Natural killer cell treated with Interleukin-12 subunit alpha and Interleukin-12 subunit beta and Interleukin-15 and Interleukin-18, amount 100 ng/mL, for 72 hours (primary cell): ENCODE measurements around the gene FAM76B. TPM values are rescaled to one million over a fixed set of nuclear protein-coding genes. Genes with fewer than 3 reads are reported as not detected.

Source experiments
- ATAC-seq, 2 donors: fragments of 150-1000 bp; cut with Tn5 transposase in 1 of 2; sonication (Bioruptor Pico), chemical (Tn5 transposase) in 1 of 2; 2 replicates each; pipeline ENCODE4 v1.10.0; 2021
- DNase-seq: peaks from one replicate; pipeline ENCODE4 v3.0.0; 2022; ENCODE audit warnings: low spot score
- H3K27ac Mint-ChIP-seq, 2 donors: 1 replicate in 1 of 2; 2 replicates in 1 of 2; pipeline ENCODE4 v1.8.0; 2022; ENCODE audit warnings: mixed read lengths in 2 of 2, mild to moderate bottlenecking in 1 of 2, moderate library complexity in 1 of 2
- H3K27me3 Mint-ChIP-seq, 2 donors: 1 replicate in 1 of 2; 2 replicates in 1 of 2; pipeline ENCODE4 v1.8.0; 2022; ENCODE audit warnings: mixed read lengths in 2 of 2
- H3K36me3 Mint-ChIP-seq: one replicate; pipeline ENCODE4 v1.8.0; 2022; ENCODE audit warnings: mixed read lengths
- H3K4me1 Mint-ChIP-seq, 2 donors: 1 replicate in 1 of 2; 2 replicates in 1 of 2; pipeline ENCODE4 v1.8.0; 2022; ENCODE audit warnings: low read depth in 2 of 2, mixed read lengths in 2 of 2, mild to moderate bottlenecking in 1 of 2
- H3K4me3 Mint-ChIP-seq: one replicate; pipeline ENCODE4 v1.8.0; 2022; ENCODE audit warnings: mixed read lengths
- H3K9me3 Mint-ChIP-seq: 2 replicates; pipeline ENCODE4 v1.8.0; 2022; ENCODE audit warnings: mixed read lengths
- total RNA-seq, 2 donors: library from RNA; stranded (reverse); gene quantifications; one replicate each; pipeline ENCODE4 v1.2.3, GENCODE V29; 2022

Gene FAM76B
- total RNA-seq, 2 donors from 2014 or later, result 34.6 to 35.3 TPM

- H3K27ac Mint-ChIP-seq, result no peak overlapping the region
- H3K4me1 Mint-ChIP-seq, result peaks cover 5 to 15% of the 10 kb centered on the region in 2 donors
- ATAC-seq (no peak), DNase-seq (no peak)
- no peaks in the 10 kb centered on the region for H3K27me3 Mint-ChIP-seq
- H3K4me3 Mint-ChIP-seq, result no peak overlapping the region
- H3K9me3 Mint-ChIP-seq, result no peaks in the 10 kb centered on the region
- H3K36me3 Mint-ChIP-seq, result peaks cover 44% of the 10 kb centered on the region
Measured at GRCh38 chr11:95780544-95780943, 9.0 kb downstream of the FAM76B start.

GRCh38 chr11:95778699-95779098 is 10.9 kb downstream of the FAM76B start:
- ATAC-seq (no peak), DNase-seq (no peak)
- Mint-ChIP-seq H3K9me3 (no peaks in the 10 kb centered on the region), H3K4me1 (peaks cover under 1 to 8% of the 10 kb centered on the region in 2 donors), H3K4me3 (no peak overlapping the region), H3K27me3 (no peaks in the 10 kb centered on the region), H3K27ac (no peak overlapping the region), H3K36me3 (peaks cover 43% of the 10 kb centered on the region)

GRCh38 chr11:95776859-95777258 is 12.7 kb downstream of the FAM76B start:
- Mint-ChIP-seq H3K4me1 (peaks cover 0 to 6% of the 10 kb centered on the region in 2 donors), H3K9me3 (no peaks in the 10 kb centered on the region), H3K4me3 (no peak overlapping the region), H3K27ac (no peak overlapping the region), H3K36me3 (peaks cover 34% of the 10 kb centered on the region), H3K27me3 (no peaks in the 10 kb centered on the region)
- ATAC-seq, result no peak
- DNase-seq, result no peak

GRCh38 chr11:95768521-95768920 is 21.1 kb downstream of the FAM76B start:
- peaks cover 0 to 3% of the 10 kb centered on the region in 2 donors for H3K4me1 Mint-ChIP-seq
- H3K4me3 Mint-ChIP-seq, result no peak overlapping the region
- H3K36me3 Mint-ChIP-seq, result peaks cover 1% of the 10 kb centered on the region
- H3K27ac Mint-ChIP-seq, result no peak overlapping the region
- no peaks in the 10 kb centered on the region for H3K27me3 Mint-ChIP-seq
- DNase-seq (no peak), ATAC-seq (no peak)
- H3K9me3 Mint-ChIP-seq, result no peaks in the 10 kb centered on the region

GRCh38 chr11:95767498-95767897 is 22.1 kb downstream of the FAM76B start:
- Mint-ChIP-seq H3K27me3 (no peaks in the 10 kb centered on the region), H3K4me1 (no peaks in the 10 kb centered on the region), H3K4me3 (no peak overlapping the region), H3K36me3 (no peaks in the 10 kb centered on the region), H3K9me3 (no peaks in the 10 kb centered on the region), H3K27ac (no peak overlapping the region)
- DNase-seq, result no peak
- ATAC-seq, result no peak

GRCh38 chr11:95766701-95767100 is 22.9 kb downstream of the FAM76B start:
- H3K4me1 Mint-ChIP-seq, result no peaks in the 10 kb centered on the region
- ATAC-seq, result no peak
- H3K27me3 Mint-ChIP-seq, result peaks cover 0 to 3% of the 10 kb centered on the region in 2 donors
- H3K9me3 Mint-ChIP-seq, result no peaks in the 10 kb centered on the region
- H3K27ac Mint-ChIP-seq, result no peak overlapping the region
- no peaks in the 10 kb centered on the region for H3K36me3 Mint-ChIP-seq
- no peak for DNase-seq
- H3K4me3 Mint-ChIP-seq, result no peak overlapping the region

GRCh38 chr11:95764267-95764898 is 25.2 kb downstream of the FAM76B start:
- Mint-ChIP-seq H3K4me3 (no peak overlapping the region), H3K9me3 (no peaks in the 10 kb centered on the region), H3K27ac (no peak overlapping the region), H3K27me3 (peaks cover 8 to 10% of the 10 kb centered on the region in 2 donors), H3K4me1 (no peaks in the 10 kb centered on the region), H3K36me3 (no peaks in the 10 kb centered on the region)
- DNase-seq (no peak), ATAC-seq (peak in 1 of 2 donors; percentile 52)

- Mint-ChIP-seq H3K4me3 (no peak overlapping the region), H3K27ac (no peak overlapping the region), H3K36me3 (no peaks in the 10 kb centered on the region), H3K4me1 (no peaks in the 10 kb centered on the region), H3K9me3 (no peaks in the 10 kb centered on the region), H3K27me3 (peaks cover 14% of the 10 kb centered on the region in 2 donors)
- no peak for ATAC-seq
- DNase-seq, result no peak
Measured at GRCh38 chr11:95762534-95762933, 27.0 kb downstream of the FAM76B start.

- Mint-ChIP-seq H3K4me3 (no peak overlapping the region), H3K36me3 (no peaks in the 10 kb centered on the region), H3K9me3 (no peaks in the 10 kb centered on the region), H3K27ac (no peak overlapping the region), H3K4me1 (no peaks in the 10 kb centered on the region), H3K27me3 (peaks cover 14% of the 10 kb centered on the region in 2 donors)
- DNase-seq (no peak), ATAC-seq (no peak)
Measured at GRCh38 chr11:95760941-95761340, 28.6 kb downstream of the FAM76B start.

- ATAC-seq (no peak), DNase-seq (no peak)
- no peak overlapping the region for H3K27ac Mint-ChIP-seq
- H3K4me1 Mint-ChIP-seq, result no peaks in the 10 kb centered on the region
- H3K4me3 Mint-ChIP-seq, result no peak overlapping the region
- no peaks in the 10 kb centered on the region for H3K9me3 Mint-ChIP-seq
- no peaks in the 10 kb centered on the region for H3K36me3 Mint-ChIP-seq
- peaks cover 22 to 39% of the 10 kb centered on the region in 2 donors for H3K27me3 Mint-ChIP-seq
Measured at GRCh38 chr11:95751515-95751914, 38.1 kb downstream of the FAM76B start.

GRCh38 chr11:95750101-95750500 is 39.5 kb downstream of the FAM76B start:
- ATAC-seq (no peak), DNase-seq (no peak)
- no peak overlapping the region for H3K27ac Mint-ChIP-seq
- H3K9me3 Mint-ChIP-seq, result no peaks in the 10 kb centered on the region
- H3K27me3 Mint-ChIP-seq, result peaks cover 24 to 50% of the 10 kb centered on the region in 2 donors
- H3K36me3 Mint-ChIP-seq, result no peaks in the 10 kb centered on the region
- no peak overlapping the region for H3K4me3 Mint-ChIP-seq
- no peaks in the 10 kb centered on the region for H3K4me1 Mint-ChIP-seq

- peaks cover 0 to 4% of the 10 kb centered on the region in 2 donors for H3K4me1 Mint-ChIP-seq
- no peaks in the 10 kb centered on the region for H3K9me3 Mint-ChIP-seq
- H3K27ac Mint-ChIP-seq, result no peak overlapping the region
- H3K4me3 Mint-ChIP-seq, result no peak overlapping the region
- peaks cover 7 to 11% of the 10 kb centered on the region in 2 donors for H3K27me3 Mint-ChIP-seq
- DNase-seq (no peak), ATAC-seq (no peak)
- no peaks in the 10 kb centered on the region for H3K36me3 Mint-ChIP-seq
Measured at GRCh38 chr11:95739108-95739938, 50.3 kb downstream of the FAM76B start.

GRCh38 chr11:95736809-95737208 is 52.8 kb downstream of the FAM76B start:
- DNase-seq (no peak), ATAC-seq (no peak)
- H3K4me1 Mint-ChIP-seq, result peaks cover 0 to 9% of the 10 kb centered on the region in 2 donors
- no peak overlapping the region for H3K4me3 Mint-ChIP-seq
- H3K27me3 Mint-ChIP-seq, result peaks cover 11 to 21% of the 10 kb centered on the region in 2 donors
- H3K27ac Mint-ChIP-seq, result no peak overlapping the region
- H3K36me3 Mint-ChIP-seq, result no peaks in the 10 kb centered on the region
- no peaks in the 10 kb centered on the region for H3K9me3 Mint-ChIP-seq

- ATAC-seq (no peak), DNase-seq (no peak)
- H3K27ac Mint-ChIP-seq, result no peak overlapping the region
- H3K4me3 Mint-ChIP-seq, result no peak overlapping the region
- no peaks in the 10 kb centered on the region for H3K9me3 Mint-ChIP-seq
- peaks cover 0 to 9% of the 10 kb centered on the region in 2 donors for H3K4me1 Mint-ChIP-seq
- H3K27me3 Mint-ChIP-seq, result peaks cover 16 to 25% of the 10 kb centered on the region in 2 donors
- H3K36me3 Mint-ChIP-seq, result no peaks in the 10 kb centered on the region
Measured at GRCh38 chr11:95736355-95736754, 53.2 kb downstream of the FAM76B start.
